HG02678 (cell line): Measurements from ENCODE around the gene CYP2C9.
A peak's percentile ranks its signal among the peaks of the same experiment; 100 is the strongest.
"Not testable (repeated sequence)": the region's sequence is repeated elsewhere in the genome, so short reads cannot be mapped to it uniquely, and the experiment has no call there.

Source experiments
- ATAC-seq: cut with Tn5 transposase; IDR thresholded peaks from one replicate; pipeline ENCODE4 v1.9.1; 2021; ENCODE audit warnings: mild to moderate bottlenecking, moderate library complexity; ENCODE audit not compliant: unreplicated experiment

The CYP2C9 gene

DNA sequence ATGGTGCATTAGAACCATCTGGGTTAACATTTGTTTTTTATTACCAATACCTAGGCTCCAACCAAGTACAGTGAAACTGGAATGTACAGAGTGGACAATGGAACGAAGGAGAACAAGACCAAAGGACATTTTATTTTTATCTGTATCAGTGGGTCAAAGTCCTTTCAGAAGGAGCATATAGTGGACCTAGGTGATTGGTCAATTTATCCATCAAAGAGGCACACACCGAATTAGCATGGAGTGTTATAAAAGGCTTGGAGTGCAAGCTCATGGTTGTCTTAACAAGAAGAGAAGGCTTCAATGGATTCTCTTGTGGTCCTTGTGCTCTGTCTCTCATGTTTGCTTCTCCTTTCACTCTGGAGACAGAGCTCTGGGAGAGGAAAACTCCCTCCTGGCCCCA is at the start of gene CYP2C9:
Gene CYP2C9 (plus strand): TSS at position 276 of the 400 bp plus-strand sequence. CDS start 25 bp downstream, at position 301.
- no peak for ATAC-seq

DNA sequence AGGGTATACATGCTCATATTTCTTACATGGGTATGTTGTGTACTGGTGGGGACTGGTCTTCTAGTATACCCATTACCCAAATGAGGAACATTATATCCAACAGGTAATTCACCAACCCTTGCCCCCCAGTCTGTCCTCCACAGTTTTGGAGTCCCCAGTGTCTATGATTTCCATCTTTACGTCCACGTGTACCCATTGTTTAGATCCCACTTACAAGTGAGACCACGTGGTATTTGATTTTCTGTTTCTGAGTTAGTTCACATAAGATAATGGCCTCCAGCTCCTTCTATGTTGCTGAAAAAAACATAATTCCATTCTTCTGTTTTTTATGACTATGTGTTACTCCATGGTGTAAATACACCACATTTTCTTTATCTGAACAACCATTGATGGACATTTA is 49.3 kb upstream of the CYP2C9 start:
- no peak for ATAC-seq

DNA sequence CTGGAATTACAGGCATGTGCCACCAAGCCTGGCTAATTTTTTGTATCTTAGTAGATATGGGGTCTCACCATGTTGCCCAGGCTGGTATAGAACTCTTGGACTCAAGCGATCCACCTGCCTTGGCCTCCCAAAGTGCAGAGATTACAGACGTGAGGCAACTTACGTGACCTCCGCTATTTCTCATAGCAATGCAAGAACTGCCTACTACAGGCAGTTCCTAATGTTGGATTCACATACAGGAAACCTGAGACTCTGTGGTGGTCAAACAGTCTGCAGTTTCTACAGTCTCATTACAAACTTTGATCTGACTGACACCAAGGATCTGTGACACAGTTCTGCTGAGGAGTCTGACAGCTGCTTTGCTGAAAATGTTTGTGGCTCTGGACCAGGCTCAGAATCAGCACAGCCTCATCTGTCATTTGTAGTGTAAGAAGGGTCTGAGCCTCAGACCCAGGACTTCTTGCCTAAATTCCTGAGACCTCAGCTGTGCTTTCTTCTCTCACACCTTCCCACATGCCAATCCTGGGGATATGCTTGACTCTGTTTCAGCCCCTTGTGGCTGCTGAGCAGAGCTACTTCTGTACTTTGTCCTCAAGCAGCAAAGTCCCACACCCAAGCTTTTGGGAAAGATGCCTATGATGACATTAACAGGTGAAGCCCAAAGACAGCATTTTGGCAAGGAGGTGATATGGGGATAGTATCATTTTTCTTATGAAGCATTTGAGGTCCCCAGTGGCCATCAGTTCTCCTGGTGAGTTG is 48.0 kb upstream of the CYP2C9 start:
- ATAC-seq: no peak

DNA sequence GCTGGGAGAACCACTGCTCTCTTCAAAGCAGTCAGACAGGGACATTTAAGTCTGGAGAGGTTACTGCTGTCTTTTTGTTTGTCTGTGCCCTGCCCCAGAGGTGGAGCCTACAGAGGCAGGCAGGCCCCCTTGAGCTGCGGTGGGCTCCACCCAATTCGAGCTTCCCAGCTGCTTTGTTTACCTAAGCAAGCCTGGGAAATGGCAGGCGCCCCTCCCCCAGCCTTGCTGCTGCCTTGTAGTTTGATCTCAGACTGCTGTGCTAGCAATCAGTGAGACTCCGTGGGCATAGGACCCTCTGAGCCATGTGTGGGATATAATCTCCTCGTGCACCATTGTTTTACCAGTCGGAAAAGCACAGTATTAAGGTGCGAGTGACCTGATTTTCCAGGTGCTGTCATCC is 40.0 kb upstream of the CYP2C9 start:
- ATAC-seq: not testable (repeated sequence)

DNA sequence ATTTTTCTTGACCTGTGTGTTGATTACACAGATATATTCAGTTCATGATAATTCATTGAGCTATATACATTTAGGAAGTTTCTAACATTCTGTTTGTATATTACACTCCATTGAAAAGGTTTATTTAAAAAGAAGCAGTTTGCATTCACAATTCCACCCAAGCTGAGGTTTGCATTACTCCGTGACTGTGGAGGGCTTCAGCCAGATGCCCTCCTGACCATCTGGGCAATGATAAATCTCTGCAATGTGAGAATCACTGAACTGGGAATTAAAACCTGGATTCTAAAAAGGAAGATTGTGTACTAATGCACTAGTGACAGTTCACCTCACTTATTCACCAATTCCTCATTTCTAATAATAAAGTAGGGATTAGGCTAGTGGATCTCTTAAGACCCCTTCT is 36.4 kb upstream of the CYP2C9 start:
- no peak for ATAC-seq

DNA sequence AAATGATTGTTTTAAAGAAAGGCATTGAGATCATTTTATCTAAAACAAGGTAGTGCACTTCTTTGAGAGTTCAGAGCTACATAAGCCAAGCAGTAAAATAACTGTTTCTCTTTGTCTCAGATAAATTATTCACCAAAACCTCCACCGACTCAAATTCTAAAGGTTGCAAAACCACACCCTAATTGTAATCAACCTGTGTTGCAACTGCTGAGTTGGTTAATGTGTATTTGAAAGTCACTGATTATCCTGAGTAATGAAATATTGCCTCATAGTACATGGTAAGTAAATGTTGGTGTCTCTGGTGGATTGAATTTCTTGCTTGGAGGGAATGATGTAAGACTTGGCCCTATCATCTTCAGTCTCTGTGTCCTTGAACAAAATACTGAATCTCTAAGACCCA is 35.9 kb upstream of the CYP2C9 start:
- no peak for ATAC-seq

DNA sequence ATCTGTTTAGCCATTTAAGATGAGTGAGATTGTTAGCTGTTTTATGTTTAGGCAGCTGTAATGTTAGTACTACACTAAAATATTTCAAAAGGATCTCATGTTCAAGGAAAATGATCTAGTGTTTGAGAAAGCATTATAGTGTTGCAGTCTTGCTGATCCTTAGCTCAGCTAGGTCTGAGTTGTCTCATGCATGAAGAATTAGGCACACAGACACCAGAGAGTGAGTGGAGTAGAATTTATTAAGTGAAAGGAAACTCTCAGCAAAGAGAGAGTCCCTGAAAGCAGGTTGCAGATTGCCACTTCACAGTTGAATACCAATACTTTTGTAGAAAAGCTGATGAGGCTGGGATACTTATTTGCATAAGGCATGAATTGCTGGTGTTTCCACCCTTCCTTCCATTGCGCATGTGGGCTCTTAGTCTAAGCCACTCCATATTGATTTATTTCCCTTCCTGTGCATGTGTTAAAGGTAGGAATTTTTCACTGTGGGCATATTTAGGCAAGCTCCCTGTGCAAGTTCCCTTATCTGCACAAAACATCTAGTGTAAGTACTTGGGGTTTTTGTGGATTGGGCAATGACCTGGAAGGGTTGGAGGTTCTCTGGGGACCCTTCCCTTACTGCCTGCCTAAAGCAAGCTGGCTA is 33.8 kb upstream of the CYP2C9 start:
- not testable (repeated sequence) for ATAC-seq

DNA sequence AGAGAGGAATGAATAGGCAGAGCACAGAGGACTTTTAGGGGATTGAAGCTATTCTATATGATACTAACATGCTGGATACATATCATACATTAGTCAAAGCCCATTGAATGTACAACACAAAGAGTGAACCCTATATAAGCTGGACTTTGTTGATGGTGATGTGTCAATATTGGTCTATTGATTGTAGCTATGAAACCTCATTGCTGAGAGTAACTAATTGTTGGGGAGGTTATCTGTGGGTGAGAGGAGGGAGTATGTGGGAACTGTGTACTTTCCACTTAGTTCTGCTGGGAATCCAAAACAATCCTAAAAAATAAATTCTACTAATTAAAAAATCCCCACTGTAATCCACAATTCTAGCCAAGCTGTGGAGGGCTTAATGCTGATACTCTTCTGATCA is 22.0 kb upstream of the CYP2C9 start:
- no peak for ATAC-seq

DNA sequence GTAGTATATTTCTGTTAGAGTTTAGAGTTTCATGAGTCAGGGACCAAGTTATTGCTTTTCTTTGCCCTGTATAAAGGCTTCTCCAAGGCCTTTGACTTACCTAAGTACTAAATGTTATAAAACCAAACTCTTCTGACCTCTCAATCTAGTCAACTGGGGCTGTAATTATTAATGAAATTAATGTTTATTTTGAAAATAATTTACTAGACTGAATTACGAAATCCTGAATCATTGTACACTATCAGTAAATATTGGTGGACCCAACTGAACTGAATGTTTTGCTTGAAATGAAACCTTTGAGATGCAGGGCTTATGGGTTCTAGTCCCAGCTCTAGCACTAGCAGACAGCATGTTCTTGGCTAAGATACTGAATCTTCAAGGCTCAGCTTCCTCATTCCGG is 1.7 kb upstream of the CYP2C9 start:
- no peak for ATAC-seq

DNA sequence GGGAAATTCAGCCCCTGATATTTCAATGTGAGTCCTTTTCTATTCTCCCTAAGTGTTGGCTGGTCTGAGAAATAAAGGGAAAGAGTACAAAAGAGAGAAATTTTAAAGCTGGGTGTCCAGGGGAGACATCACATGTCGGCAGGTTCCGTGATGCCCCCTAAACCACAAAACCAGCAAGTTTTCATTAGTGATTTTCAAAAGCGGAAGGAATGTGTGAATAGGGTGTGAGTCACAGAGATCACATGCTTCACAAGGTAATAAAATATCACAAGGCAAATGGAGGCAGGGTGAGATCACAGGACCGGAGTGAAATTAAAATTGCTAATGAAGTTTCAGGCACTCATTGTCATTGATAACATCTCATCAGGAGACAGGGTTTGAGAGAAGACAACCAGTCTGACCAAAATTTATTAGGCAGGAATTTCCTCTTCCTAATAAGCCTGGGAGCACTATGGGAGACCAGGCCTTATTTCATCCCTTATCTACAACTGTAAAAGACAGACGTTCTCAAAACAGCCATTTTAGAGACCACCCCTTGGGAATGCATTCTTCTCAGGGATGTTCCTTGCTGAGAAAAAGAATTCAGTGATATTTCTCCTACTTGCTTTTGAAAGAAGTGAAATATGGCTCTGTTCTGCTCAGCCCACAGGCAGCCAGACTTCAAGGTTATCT is 5.1 kb downstream of the CYP2C9 start:
- ATAC-seq: not testable (repeated sequence)

DNA sequence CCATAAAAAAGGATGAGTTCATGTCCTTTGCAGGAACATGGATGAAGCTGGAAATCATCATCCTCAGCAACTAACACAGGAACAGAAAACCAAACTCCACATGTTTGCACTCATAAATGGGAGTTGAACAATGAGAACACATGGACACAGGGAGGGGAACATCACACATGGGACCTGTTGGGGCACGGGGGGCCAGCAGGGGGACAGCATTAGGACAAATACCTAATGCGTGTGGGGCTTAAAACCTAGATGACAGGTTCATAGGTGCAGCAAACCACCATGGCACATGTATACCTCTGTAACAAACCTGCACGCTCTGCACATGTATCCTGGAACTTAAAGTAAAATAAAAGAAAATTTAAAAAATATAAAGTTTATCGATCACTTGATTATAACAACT is 7.7 kb downstream of the CYP2C9 start:
- not testable (repeated sequence) for ATAC-seq

DNA sequence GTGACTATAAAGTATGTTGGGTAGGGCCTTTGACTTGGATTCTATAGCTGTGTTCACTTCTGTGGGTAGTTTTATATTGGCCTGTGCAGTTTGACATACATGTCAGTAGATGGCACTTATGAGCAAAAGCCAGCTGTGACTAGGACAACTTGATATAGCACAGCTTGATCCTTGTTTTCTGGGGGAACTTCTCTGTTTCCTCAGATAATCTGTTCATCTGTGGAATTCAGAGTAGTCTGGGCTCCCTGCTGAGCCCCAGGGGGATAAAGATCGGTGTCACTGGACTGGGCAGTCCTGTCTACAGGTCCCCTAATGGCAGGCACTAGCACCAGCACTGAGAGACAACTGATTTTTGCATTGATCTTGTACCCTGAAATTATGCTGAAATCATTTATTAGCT is 25.4 kb downstream of the CYP2C9 start:
- peak; percentile 61 for ATAC-seq

DNA sequence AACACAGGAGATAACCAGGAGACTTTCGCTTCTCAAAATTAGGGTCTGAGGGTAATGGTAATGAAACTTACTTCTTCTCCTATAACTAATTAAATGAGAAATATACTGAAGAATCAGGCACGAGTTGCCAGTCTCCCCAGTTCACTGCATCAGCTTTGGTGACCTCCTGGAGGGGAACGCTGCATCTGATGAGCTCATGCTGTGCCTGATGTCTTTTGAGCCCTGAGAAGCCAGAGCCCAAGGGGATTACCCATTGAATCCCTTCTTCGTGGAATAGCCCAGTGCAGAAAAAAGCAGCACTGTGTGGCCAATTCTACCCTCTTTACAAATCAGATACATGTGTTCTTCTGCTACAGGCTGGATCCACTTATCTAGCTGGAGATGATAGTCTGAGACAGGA is 45.1 kb downstream of the CYP2C9 start:
- ATAC-seq: no peak

DNA sequence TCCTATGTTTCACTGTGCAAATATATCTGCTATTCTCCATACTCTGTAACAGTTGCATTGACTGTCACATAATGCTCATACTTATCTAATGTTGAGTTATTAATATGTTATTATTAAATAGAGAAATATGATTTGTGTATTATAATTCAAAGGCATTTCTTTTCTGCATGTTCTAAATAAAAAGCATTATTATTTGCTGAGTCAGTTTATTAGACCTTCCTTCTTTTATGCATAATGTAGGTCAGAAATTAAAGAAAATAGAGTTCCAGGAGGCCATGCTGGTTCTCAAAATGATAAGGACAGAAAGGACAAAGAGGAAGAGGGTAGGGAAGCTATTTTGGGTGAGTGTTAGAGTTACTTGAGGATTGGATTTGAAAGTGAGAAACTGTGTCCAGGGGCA is 50.7 kb downstream of the CYP2C9 start:
- ATAC-seq: no peak

DNA sequence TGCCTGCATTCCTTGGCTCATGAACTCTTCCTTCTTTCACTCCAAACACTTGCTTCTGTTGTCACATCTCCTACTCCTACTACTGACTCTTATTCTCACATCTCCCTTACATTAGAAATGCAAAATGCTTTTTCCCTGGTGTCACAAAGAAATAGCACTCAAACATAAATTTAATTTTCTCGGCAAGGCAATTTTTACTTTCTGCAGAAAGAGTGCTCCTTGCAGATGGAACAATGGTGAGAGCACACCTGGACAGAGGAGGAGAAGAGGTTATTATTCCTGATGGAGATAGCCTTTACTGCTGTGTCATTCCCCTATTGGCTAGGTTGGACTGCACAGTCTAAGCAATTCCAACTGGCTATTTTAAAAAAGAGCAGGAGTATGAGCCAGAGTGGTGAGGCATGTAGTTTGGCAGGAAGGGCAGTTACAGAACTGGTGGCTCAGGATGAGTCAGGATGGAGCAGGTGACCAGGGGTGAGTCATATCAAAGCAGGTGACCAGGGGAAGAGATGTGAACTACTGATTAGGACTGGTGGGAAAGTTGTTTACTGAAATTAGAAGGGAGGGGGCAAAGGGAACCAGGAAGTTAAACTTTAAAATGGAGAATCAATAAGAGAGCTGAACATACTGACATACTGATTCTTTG is 52.9 kb downstream of the CYP2C9 start:
- ATAC-seq: no peak

DNA sequence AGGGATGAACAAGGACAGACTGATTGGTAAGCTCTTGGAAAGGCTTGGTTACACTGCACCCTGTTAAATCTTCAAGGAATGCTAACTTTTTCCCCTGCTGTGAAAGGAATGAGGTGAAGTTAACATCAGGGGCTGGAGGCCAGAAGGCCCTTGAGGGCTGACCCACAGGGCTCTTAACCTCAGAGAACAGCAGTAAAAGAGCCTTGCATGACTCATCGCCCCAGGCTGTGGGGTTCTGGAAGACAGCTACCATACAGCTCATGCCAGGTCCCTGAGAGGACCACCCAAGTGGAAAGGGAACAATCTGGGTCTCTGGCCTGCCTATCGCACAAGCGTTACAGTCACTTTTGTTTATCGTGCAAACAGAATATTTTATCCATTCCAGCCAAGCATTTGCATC is 54.4 kb downstream of the CYP2C9 start:
- no peak for ATAC-seq

DNA sequence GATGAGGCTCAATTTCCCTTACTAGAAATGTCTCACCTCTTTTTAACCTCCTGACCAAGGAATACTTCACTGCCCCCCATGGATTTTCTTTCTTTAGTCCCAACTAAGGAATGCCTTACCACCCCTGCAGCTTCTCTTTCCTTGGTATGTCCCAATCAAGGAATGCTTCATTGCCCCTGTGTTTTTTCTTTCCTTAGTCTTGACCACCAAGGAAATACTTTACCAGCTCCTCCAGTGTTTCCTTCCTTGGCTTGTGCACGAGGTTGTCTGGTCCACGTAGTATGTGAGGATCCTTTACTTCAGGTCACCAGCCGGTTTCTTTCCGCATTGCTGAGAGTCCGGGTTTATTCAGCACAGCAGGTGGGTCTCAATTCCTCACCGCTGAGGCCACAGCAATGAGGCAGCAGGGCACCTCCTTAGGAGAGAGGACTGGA is 59.3 kb downstream of the CYP2C9 start:
- no peak for ATAC-seq

DNA sequence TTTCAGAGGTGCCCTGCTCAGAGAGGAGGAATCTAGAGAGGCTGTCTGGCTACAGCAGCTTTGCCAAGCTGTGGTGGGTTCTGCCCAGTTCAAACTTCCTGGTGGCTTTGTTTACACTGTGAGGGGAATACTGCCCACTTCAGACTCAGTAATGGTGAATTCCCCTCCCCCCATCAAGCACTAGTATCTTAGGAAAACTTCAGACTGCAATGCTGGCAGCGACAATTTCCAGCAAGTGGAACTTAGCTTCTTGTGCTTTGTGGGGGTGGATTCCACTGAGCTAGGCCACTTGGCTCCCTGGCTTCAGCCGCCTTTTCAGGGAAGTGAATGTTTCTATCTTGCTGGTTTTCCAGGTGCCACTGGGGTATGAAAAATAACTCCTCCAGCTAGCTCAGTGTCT is 88.0 kb downstream of the CYP2C9 start:
- no peak for ATAC-seq

DNA sequence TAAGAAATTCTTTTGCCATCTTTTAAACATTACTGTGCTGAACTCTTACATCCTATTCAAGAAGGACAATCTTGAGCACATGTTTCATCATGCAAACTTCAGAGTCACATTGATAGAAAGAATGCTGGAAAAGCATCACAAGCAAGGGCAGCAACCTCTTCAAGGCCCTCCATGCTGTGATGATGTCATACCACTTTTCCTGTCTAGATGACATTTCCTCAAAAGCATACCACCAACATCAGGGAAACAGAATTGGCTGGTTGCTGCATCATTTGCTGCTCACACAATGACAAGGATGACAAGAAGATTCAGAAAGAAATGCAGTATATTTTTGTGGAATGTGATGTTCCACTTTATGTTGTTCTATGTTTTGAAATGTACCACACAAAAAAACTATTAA is 93.2 kb downstream of the CYP2C9 start:
- no peak for ATAC-seq

DNA sequence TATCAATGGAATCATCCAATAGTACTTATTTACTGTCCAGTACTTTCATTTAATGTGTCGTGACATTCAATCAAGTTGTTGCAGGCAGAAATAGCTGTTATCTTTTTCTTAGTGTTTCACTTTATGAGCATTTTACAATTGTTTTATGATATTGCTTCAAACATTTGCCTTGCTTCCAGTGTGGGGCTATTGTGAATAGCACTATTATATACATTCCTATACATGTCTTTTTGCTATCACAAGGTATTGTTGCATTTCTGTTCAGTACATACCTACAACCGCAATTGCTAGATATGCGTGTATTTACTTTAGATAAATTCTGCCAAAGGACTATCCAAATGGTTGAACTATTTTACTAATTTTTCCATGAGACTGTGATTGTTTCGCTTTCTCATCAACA is 95.9 kb downstream of the CYP2C9 start:
- no peak for ATAC-seq
